ENCODE results near the gene ATP5ME.

ATP5ME gene

DNA sequence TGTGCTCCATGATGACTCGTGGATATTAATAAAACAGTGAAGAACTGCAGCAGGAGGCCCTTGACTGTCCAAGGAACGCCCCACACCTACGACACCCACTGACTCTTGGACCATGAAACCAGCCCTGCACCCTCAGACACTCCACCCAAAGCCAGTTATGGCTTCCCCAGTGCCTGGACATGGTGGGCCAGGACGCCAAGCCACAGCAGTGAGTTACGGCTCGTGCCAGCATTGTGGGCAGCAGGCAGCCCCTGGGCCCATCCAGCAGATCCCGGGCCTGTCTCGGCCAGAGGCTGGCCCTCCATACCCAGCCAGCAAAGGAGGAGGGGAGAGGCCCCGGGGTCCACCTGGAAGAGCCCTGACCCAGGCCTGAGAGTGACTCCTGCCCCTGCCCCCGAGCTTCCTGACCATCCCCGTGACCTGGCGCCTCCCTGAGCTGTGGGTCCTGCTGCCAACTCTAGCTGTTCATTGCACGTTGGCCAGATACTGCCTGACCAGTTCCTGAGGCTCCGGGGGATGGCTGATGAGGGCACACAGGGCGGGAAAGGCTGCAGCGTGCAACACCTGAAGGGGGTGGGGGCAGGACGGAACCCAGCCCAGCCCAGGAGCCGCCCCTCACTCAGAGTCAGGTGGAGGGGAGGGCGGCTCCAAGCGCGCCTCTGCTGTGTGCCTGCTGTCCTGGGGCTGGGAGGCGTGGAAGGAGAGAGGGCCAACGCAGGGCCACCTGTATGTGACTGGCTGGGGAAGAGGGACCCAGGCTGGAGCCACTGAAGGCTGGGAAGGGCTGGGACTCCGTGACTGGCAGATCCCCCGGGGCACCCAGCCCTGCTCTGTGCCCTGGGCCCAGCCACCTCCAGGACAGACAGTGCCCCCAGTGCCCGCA lies 14.1 kb upstream of the ATP5ME start:
- Histone ChIP-seq H3K27ac (peak overlapping the region; percentile 49 to 62), H3K36me3 (peaks cover 0 to 4% (median 0%) of the 10 kb centered on the region in 3 donors), H3K4me3 (peak overlapping the region; percentile 50 to 54), H3K4me1 (peaks cover 0 to 28% (median 12%) of the 10 kb centered on the region in 4 donors), H3K9me3 (no peaks in the 10 kb centered on the region), H3K27me3 (peaks cover 0 to 41% of the 10 kb centered on the region in 2 donors)
- TF ChIP-seq, protein P1, sequence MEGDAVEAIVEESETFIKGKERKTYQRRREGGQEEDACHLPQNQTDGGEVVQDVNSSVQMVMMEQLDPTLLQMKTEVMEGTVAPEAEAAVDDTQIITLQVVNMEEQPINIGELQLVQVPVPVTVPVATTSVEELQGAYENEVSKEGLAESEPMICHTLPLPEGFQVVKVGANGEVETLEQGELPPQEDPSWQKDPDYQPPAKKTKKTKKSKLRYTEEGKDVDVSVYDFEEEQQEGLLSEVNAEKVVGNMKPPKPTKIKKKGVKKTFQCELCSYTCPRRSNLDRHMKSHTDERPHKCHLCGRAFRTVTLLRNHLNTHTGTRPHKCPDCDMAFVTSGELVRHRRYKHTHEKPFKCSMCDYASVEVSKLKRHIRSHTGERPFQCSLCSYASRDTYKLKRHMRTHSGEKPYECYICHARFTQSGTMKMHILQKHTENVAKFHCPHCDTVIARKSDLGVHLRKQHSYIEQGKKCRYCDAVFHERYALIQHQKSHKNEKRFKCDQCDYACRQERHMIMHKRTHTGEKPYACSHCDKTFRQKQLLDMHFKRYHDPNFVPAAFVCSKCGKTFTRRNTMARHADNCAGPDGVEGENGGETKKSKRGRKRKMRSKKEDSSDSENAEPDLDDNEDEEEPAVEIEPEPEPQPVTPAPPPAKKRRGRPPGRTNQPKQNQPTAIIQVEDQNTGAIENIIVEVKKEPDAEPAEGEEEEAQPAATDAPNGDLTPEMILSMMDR (IDR thresholded peaks at IDR 0.05), result no peak
- DNase-seq, result no peak
- intact Hi-C loops (cut with DNase I; ENCODE audit: low total_unique reads), result no loop called here

DNA sequence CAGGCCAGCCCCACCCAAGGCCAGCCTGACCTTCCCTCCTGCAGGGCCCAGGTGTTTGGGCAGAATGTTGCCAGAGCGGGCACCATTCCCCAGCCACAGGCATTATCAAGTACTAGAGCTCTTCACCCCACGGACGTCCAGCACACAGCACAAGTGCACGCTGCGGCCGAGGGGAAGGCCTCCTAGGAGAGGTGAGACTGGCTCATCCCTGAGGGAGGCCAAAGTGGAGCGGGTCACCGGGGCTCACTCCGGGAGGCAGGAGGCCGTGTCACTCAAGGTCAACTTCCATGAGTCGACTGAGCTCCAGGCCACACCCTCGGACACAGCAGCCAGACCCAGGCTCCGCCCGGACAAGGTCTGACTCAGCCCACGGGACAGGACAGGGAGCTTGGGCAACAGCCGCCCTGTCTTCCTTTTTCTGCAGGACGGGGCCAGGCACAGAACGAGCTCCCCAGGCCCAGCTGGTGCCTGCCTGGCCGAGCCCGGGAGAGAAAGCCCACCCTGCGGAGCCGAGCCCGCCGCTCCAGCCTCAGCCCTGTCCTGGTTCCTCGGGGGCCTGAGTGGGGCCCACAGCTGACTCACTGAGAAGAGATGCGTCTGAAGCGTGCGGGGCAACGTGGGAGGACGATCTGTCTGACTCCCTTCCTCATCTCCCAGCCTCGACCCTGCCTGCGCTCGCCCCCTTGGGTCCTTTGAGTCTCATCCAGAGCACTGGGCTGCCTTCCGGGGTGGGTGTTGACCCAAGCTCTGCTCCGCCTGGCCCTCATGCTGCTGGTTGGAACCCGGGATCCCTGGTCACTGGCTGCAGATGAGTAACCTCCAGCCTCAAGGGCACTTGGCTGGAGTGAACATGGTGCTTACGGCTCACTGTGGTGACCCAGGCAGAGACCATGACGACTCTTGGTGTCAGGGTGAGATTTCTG lies 13.2 kb upstream of the ATP5ME start:
- H3K4me3 ChIP-seq, result peak overlapping the region in 1 of 2 donors; percentile 18
- H3K9me3 ChIP-seq, result no peaks in the 10 kb centered on the region
- peak; percentile 92 to 94 for DNase-seq
- intact Hi-C loops (cut with DNase I; ENCODE audit: low total_unique reads), result no loop called here
- TF ChIP-seq, protein P1 (IDR thresholded peaks at IDR 0.05), result no peak
- peaks cover 0 to 41% of the 10 kb centered on the region in 2 donors for H3K27me3 ChIP-seq
- peaks cover 0 to 28% (median 12%) of the 10 kb centered on the region in 4 donors for H3K4me1 ChIP-seq
- H3K27ac ChIP-seq, result peak overlapping the region; percentile 37 to 62
- H3K36me3 ChIP-seq, result peaks cover 0 to 4% (median 0%) of the 10 kb centered on the region in 3 donors

DNA sequence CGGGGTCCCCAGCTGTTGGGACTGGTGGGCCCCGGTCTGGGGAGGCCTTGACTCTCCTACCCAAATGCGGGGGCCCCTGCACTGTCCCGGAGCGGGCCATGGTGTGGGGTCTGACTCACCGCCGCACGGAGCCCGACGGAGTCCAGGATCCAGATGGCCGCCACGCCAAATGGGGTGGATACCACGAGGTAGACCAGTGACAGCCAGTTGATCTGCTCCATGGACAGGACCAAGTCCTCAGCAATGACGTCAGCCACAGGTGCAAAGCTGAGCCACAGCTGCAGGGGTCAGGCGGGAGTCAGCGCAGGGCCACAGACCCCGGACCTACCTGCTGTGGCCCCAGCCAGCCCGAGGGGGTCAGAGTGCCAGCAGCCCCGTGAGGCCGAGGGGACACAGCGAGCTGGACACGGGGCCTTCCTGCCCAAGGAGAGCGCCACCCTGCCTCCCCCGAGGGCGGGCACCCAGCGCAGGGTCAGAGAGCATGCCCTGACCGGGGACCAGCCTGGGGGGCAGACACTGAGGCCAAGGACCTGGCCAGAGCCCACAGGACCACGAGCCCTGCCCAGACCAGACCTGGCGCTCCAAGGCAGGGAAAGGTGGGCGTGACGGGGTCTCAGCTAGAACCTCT lies 12.5 kb upstream of the ATP5ME start:
- no peak overlapping the region for H3K4me3 ChIP-seq

DNA sequence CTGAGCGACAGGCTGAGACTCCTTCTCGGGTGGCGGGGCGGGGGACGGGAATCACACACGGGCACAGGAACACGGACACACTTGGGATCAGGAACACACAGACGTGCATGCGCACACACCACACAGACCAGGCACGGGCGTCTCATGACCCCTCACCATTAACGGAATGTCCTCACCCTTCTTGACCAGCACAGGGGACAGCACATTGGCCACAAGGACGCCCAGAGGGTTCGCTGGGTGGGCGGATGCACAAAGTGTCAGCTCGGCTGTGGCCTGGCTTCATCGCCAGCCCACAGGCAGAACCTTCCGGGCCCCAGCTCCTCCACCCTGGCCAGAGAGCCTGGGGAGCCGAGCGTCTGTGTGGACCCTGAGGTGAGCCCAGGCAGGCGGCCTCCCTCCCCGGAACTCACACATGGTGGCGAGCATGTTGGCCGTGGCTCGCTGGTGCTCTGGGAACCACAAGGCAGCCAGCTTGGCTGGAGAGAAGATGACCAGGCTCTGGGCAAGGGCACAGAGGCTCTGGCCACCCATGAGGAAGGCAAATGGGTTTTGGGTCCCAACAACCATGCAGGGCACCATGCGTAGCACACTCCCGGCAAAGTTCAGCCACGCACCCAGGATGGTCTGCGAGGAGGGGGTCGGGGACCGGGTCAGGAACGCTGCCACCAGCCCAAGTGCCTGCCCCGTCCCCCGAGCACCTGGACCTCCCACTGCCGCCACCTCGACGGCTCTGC lies 11.8 kb upstream of the ATP5ME start:
- TF ChIP-seq, protein P1 (IDR thresholded peaks at IDR 0.05), result no peak
- H3K4me3 ChIP-seq, result no peak overlapping the region
- DNase-seq, result no peak
- peaks cover 0 to 50% of the 10 kb centered on the region in 2 donors for H3K27me3 ChIP-seq
- no peaks in the 10 kb centered on the region for H3K9me3 ChIP-seq
- no peak overlapping the region for H3K27ac ChIP-seq
- intact Hi-C loops (cut with DNase I; ENCODE audit: low total_unique reads), result no loop called here
- H3K36me3 ChIP-seq, result peaks cover 0 to 4% (median 0%) of the 10 kb centered on the region in 3 donors
- H3K4me1 ChIP-seq, result peaks cover 0 to 33% (median 17%) of the 10 kb centered on the region in 4 donors

More for the DNA sequence above, 12.5 kb upstream of the ATP5ME start:
- peaks cover 0 to 28% (median 12%) of the 10 kb centered on the region in 4 donors for H3K4me1 ChIP-seq
- TF ChIP-seq, protein P1 (IDR thresholded peaks at IDR 0.05), result no peak
- H3K27ac ChIP-seq, result no peak overlapping the region
- peaks cover 0 to 45% of the 10 kb centered on the region in 2 donors for H3K27me3 ChIP-seq
- intact Hi-C loops (cut with DNase I; ENCODE audit: low total_unique reads), result no loop called here
- DNase-seq, result no peak
- no peaks in the 10 kb centered on the region for H3K9me3 ChIP-seq
- peaks cover 0 to 4% (median 0%) of the 10 kb centered on the region in 3 donors for H3K36me3 ChIP-seq
